Measurements from ENCODE around the gene DPY19L2.

The DPY19L2 gene

GRCh38 chr12:63521706-63522105 lies 146.6 kb downstream of the DPY19L2 start:
- DNase-seq, result no peak

Measured in midbrain (tissue), 1 donor.